HG03439 (cell line): ENCODE measurements around the gene NFIB.
A peak's percentile ranks its signal among the peaks of the same experiment; 100 is the strongest.

Source experiments
- ATAC-seq: cut with Tn5 transposase; IDR thresholded peaks from one replicate; pipeline ENCODE4 v1.9.1; 2021; ENCODE audit warnings: mild to moderate bottlenecking, moderate library complexity; ENCODE audit not compliant: unreplicated experiment

The NFIB gene

DNA sequence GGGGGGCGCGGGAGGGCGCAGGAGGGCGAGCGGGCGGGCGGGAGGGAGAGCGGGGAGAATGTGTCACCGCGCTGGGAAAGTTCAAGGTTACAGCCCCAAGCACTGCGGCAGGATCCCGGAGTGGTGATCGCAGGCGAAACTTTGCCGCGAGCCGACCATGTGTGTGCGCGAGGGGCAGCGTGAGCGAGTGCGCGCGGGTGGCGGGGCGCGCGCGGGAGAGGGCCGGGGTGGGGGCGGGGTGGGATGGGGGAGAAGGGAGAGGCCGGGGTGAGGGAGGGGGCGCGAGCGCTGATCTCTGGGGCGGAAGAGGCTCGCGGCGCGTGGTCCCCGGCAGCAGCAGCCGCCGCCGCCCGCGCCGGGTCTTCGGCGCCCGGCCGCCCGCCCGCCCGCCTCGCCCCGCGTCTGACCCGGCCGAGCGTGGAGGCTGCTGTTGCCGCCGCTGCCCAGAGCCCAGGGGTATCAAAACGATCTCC, at the start of gene NFIB:
TSS of gene NFIB (minus strand) at position 191 of the 473 bp plus-strand sequence. CDS start 630 bp downstream, outside the sequence.
- ATAC-seq: no peak

DNA sequence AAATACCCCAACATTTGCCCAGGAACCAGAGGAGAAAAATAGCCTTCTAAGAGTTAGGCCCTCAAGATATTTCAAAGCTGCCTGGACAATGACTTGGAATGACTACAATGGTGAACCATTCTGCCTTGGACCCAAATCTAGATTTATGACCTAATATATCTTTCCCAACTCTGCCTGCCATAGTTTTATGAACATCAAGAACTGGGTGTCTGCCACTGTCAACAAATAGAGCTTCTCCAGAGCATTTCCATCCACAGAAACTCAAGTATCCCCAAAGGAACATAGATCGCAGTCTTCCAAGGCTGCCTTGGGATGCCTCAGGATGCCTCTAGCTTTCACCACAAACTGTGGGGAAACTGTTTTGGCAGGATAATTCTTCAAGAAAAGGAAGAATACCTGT, 48.2 kb upstream of the NFIB start:
- ATAC-seq: no peak

DNA sequence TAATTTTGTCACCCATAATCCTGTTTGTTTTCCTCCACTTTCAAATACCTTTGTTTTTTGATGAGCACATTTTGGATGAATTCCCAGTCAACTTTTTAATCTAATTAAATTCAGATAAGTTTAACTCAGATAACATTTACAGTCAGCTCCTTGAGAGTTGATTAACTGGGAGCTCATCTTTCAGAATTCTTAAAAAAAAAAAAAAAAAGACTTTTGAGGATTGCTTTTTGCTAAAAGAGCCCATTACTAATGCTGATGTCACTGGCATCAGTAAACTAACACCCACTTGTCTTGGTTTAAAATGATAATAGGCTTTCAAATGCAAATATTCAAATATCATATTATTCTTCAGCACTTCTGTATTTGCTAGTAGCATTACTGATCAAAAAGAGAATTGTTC, 47.1 kb upstream of the NFIB start:
- ATAC-seq: no peak

DNA sequence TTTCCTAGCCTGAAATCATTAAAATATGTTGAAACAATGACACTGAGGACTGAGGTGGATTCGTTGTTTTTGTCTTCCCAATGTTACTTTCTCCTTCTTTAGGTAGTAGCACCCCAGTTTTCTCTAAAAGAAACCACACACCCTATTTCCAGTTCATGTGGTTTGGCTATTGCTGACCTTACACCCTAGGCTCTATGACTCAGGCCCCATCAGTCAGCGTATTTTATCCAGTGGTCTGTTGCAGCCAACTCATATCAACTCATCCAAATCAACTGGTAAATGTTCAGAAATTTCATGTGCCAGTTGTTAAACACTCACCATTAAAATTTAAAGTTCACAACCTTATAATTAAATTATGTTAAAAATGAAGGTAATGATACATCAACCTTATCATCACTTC, 44.6 kb upstream of the NFIB start:
- no peak for ATAC-seq

DNA sequence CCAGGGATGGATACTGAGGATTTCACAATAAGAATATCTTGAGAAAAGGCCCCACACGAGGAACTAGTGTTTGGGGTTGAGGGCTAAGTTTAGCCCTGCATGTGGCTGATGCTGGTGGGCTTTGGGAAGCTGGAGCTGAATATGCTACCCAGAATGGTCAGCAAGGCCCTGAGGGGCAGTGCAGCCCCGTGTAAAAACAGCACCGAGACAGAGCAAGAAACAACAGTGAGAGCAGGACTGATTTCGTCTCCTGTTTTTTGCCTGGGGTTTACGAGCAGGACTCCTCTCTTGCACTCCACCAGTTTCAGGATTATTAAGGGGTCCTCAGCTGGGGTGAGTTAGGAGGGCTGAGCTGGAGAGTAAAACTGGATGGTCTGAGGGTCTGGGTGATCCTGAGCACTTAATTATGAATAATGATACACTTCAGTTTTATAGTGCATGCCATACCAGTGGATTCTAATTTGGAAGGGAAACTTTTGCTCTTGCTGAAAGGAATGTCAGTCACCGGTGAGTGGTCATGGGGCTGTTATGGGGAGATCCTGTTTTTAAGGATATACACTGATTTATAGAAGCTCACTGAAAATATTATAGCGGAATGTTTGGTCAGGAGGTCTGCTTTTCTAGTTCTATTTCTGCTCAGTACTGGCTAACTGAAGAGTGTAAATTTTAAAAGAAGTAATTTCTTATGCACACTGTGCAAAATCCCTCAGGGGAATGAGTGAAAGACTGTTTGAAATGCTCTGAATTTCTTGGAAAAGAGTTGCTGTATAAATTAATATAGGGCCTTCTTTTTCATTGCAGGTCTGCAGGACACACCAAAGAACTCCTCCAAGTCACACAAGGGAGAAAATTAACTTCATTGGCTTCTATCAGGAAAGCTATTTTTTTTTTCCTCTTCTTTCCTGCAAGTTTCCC, 42.7 kb upstream of the NFIB start:
- ATAC-seq: no peak

DNA sequence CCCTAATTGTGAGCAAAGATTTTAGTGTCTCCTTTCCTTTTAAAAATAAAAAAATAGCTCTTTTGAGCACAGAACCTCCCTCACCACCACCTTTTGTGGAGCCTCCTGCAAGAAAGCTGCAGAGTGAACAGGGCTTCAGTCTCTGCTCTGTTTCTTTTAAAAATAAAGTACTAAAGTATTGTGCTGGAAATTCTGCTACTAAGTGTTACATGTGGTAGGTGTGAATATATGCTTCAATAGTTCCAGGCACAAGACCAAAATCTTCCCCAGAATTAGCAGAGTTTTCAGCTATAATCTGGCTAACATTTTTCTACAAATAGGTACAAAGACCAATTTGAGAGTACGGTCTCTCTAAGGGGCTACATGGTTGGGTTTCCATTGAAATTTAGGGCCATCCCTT, 40.3 kb upstream of the NFIB start:
- no peak for ATAC-seq

DNA sequence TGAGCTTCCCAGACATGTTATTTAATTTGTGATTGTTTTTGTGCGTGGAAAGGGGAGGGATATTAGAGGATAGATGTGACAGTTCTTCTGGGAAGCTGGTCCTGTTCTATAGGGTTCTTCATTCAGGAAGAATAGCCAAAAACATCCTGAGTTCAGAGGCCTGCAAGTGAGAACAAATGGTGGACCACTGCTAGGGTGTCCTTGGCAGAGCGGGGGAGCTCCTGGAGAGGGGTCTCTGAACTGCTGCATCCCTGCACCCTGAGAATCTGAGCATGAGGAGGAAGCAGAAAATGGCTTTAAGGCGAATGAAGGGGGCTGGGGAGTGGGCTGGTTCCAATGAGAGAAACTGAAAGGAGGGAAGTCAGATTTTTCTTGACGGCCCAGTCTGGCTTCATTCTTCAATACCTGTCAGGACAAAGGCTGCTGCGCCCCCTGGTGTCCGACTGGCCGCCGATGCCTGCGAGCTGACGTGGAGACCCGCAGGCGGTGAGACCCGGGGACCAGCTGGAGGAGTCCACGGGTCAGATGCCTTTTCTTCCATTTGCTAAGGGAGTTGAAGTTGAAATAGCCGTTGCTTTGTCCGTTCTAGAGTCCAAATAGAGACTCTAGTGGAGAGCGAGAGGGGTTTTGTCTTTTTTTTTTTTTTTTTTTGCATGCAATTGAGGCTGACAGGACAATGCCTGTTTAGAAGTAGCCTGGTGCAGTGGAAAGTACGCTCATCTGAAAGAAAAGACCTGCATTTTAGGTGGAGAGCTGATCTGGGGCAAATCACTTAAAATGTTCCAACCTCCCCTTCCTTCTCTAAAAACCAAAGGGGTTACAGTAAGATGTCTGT, 39.5 kb upstream of the NFIB start:
- ATAC-seq: peak; percentile 90

DNA sequence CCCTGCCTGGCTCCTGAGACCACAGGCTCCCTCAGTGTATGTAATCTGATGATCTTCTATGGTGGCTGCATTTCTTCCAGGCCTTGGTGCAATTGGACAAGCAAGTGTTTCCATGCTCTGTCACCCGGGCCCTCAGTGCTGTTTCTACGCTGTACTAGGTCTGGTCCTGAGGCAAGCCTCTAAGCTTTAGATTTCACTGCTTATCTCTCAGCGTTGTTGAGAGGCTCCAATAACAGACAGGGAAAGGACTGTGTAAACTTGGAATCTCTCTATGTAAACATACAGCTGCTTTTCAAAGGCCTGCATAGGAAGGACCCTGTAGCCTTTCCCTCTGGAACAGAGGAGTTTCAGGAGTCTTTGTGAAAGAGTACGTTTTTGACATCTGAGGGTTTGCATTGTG, 38.6 kb upstream of the NFIB start:
- ATAC-seq: no peak

DNA sequence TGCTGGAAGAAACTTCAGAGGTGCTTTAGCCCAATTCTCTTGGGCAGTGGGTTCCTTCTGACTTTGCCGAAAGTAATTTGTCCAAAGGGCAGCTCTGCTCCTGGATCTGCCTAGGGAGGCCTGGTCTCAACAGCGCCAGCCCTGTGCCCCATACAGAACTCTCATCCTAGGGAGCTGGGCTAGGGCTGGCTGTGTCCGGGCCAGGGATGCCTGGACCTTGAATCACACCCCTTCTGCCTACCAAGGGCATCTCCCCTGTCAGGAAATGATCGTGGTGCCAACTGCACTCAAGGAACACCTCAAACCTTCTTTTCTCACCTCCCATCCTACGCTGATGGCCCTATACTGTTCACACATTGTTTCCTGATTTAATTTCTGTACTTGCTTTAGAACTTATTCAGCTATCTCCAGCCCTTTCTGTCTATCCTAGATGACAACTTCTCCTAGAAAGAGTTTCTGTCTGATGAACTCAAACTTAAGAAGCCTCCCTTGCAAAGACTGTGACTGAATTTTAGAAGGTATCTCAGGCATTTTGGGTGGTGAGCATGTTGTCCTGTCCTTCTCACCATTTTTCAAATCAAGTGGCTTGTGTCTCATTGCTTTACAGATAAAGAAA, 37.4 kb upstream of the NFIB start:
- no peak for ATAC-seq

DNA sequence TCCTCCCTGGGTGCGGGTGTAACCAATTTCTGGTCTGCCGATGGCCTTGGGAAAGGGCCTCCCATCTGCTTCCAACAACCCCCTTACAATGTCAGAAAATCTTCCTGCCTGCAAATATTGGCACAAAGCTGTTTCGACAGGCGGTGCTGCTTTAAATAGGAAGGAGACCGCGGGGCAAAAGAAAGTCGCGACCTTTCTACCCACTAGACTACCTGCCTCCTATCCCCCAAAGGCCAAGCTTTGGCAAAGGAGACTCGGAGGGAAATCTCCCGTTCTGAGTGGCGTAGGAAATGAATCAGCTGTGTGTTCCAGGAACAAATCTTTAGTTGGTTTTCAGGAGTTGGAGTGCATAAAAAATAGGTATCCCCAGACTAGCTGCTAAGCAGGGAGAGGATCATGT, 36.8 kb upstream of the NFIB start:
- ATAC-seq: no peak

DNA sequence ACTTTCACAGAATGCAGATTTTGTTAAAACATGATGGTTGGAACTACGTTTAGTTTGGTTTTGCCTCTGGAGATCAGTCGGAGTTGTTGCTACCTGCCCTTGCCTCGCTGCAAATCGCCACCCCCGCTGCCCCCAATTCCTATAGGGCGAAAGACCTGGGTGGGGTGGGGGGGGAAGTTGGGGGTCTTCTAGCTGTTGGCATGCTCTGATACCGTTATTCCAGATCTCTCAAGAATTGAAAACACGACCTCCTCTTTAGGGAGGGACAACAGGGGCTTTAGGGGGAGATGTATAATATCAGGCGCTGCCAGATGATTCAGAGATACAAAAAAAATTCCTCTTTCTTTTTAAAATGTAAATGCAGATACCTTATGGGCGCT, 36.4 kb upstream of the NFIB start:
- ATAC-seq: no peak

DNA sequence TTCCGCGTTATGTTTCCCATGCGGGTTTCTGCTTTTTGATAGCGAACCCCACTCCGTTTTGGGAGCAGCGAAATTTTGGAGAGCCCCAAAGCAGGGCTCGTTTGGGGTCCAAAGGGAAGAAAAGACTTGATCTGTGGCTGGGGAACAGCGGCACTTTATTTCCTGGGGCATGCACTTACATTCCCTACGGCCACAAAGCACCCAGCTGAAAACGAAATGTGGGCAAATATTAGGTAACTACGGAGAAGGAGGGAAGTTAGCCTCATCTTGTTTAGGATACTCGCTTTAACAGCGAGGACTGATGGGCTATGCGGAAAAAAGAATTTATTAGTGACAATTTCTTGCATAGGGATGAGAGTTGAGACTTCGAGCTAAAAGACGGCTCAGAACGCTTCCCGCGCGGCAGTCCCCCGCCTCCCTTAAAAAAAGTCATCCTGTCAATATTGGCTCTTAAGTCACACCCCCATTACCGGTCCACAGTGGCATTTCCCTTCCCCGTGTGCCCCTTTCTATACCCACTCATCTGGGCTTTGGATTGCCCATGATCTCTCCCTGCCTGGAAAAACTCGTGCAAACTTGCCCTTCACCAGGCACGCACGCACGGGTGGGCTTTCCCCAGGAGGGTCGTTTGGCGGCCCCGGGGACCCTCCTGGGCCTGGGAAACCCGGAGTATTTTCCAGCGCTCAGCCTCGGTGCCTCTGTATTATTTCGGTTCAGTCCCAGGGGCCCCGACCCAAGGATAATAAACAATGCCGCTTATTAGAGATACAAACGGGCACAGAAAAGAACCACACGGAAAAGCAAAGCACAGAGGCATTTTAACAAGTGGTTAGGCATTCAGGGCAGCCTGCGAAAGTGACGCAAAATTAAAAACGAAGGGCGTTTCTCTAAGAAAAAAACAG, 35.8 kb upstream of the NFIB start:
- no peak for ATAC-seq

DNA sequence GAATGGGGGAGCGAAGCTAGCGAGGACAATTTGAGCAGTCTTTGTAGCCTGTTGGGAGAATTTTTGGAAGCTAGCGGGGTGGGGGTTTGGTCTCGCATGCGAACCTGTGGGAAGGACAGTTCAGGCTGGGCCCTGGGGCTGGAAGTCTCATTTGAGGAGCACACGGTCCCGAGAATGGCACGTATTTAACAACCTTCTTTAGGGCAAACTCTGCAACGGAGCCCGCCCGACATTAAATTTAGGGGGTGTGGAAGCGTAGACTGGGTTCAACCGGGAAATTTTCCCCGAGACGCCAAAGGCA, 35.2 kb upstream of the NFIB start:
- no peak for ATAC-seq

DNA sequence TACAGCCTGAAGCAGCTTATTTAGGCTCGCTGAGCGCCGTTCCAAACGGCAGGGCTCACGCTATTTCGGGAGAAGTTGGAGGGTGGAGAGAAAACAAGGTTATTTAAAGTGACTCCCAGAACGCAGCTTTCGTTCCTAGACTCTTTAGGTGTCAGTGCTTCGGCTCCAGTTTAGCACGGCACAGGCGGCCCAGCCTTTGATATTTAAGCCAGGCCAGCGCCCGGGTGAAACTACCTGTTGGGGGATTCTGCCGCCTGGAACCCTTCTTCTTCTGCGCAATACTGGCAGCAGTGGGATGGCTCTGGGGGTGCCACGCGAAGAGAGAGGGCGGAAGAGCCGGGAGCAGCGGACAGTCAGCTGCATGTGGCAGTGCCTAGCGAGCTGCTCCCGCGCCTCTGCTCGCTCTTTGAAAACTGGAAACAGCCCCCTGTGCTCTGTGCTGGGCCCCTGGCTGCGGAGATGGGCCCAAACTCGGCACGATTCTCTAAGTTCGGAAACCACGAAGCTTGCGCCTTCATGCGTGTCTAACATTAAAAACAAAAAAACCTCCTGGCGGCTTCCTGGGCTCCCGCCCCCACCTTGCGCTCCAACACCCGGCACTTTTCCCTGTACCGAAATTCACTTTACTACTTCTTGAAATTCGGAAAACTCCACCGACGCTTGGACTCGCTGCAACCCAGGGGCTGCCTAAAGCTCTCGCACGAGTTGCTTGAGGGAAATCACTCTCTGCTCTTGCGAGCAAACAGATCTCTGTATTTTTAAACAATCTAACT, 34.6 kb upstream of the NFIB start:
- ATAC-seq: no peak

DNA sequence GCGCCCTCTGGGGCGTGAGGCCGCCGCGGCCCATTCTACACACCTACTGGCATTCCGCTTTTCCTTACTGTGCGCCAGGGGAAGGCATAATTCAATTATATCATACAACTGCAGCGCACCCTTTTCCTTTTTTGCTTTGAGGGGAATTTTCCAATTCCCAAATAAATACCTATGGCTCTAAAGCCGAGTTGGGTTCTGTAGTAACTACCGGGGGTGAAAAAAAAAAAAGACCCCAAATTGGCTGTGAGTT, 34.1 kb upstream of the NFIB start:
- no peak for ATAC-seq

DNA sequence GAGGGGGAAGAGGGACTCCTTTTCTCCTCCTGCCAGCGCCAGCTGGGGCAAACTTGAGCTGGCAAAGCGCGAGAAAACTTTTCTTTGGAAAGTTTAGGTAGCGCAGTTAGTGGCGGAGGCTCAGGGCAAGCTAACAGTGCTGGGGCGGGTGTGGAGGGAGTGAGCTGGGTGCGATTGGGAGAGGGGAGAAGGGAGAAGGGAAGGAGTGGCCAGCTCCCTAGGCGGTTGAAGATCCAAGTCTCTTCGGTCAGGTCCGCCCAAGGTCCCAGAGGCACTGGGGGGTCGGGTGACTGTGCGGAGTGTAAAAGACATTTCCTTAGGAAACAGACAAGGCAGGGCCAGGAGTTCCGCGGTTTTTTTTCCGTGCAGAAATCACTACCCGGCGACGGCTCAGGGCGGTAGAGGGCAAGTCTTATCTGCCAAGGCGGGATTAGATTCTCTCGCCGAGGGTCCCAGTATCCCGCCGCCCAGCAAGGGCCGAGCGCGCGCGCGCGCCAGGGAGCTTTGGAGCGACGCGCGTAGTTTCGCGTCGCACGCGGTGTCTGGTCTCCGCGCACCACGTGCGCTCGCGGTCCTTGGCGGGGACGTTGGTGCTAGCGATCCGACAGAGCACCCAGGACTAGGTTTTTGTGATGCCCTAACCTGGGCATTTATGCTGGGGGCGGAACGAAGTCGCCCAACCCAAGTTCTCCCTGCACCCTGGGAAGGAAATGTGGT, 33.6 kb upstream of the NFIB start:
- ATAC-seq: no peak

DNA sequence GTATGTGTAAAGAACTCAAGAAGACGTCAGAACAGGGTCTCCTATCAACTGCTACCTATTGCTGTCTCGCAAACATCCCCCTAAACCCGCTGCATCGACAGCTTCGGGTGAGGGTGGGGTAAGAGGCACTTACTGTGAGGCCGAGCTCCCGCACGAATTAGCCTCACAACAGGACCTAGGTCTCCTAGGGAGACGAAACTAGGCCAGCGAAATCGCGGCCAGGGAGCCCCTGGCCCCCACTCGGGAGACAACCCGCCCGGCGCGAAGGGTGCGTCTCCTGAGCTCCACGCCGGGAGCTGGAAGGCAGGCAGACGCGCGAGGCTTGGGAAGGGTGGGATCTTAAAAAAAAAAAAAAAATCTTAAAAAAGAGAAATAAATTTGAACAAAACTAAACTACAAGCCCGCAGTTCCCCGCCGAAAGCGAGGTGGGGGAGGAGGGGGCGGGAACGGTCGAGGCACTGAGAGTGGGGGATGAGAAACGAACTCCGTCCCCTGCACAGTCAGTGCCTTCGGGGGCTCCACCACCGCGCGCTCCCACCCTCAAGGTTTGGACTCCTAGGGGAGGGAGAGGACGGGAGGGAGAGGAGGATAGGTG, 33.0 kb upstream of the NFIB start:
- no peak for ATAC-seq

DNA sequence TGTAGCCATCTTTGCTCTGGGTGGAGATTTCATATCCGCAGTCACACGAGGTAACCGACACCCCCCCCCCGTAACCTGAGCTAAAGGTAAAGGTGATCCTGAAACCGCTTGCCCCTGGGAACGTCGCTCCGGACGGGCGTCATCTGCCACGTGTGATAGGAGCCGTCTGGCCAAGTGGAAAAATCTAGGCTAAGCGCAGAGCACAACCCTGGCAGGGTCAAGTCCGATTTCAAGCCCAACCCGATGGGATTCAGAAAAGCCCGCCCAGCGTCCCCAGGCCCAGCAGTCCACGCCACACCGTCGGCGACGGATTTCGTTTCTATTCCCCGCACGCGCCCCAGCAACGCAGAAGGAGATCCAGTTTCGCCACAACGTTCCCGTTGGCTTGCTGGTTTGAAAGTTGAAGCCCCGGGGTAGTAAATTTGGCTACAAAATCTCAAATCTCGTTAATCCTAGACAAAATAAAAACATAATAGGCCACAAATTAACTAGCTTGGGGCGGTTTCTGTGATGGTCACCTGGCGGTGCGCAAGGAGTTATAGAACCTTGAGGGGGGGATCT, 32.4 kb upstream of the NFIB start:
- no peak for ATAC-seq
